K562 (cell line): ENCODE data around the gene ESPN. TPM values are rescaled to one million over a fixed set of nuclear protein-coding genes. Genes with fewer than 3 reads are reported as not detected.

ENCODE experiments used
- ATAC-seq: fragments of 200-7000 bp; cut with Tn5 transposase; 3 replicates; pipeline ENCODE4 v1.9.1; 2020; ENCODE audit warnings: moderate library complexity
- BruUV-seq: library from RNA; stranded (reverse); fragments of 400-500 nt; replicated peaks from 2 replicates; lab custom pipeline; 2021; lab: Mats Ljungman, UMichigan
- CTCF ChIA-PET: fragments of 300-600 bp; formaldehyde crosslinking; extraction: SDS; loops from one replicate; lab custom pipeline; 2021; ENCODE audit warnings: low intra/inter-chr PET ratio; lab: Yijun Ruan, JAX
- POLR2A ChIA-PET: fragments of 300-600, 350-650 bp; sonication (Branson Sonifier 250); formaldehyde crosslinking; extraction: SDS; loops from one replicate; lab custom pipeline; 2021; ENCODE audit warnings: antibody characterized with exemption, inconsistent platforms; lab: Yijun Ruan, JAX
- DNase-seq, 4 experiments: peaks; one replicate each; pipeline versions ENCODE4 v3.0.0 to v3.0.0-alpha.2; 2011 to 2018; ENCODE audit warnings: low spot score in 3 of 4, mixed read lengths in 3 of 4; ENCODE audit errors: extremely low read depth in 1 of 4
- FAIRE-seq: peaks from 2 replicates; lab custom pipeline; 2011; peaks lifted over from hg19 to GRCh38; lab: Jason Lieb, UNC
- H2AFZ ChIP-seq: 2 replicates; pipeline ENCODE4 v1.6.0; 2011; ENCODE audit warnings: low read depth, low read length, control low read depth, inconsistent platforms
- H3K27ac ChIP-seq: fragments of 200-600 bp; 3 replicates; pipeline ENCODE4 v1.8.0; 2011; ENCODE audit warnings: low read depth, mild to moderate bottlenecking, control low read depth, inconsistent platforms, low read length, moderate library complexity, mixed read lengths; ENCODE audit errors: extremely low read depth
- H3K27me3 ChIP-seq, 2 experiments: fragments of 300-600 bp in 1 of 2; 2 replicates in 1 of 2; 3 replicates in 1 of 2; pipeline versions ENCODE4 v1.6.0 to v1.8.0; 2011; ENCODE audit warnings: inconsistent platforms in 2 of 2, low read length in 2 of 2, mild to moderate bottlenecking in 1 of 2, mixed read lengths in 1 of 2, moderate library complexity in 1 of 2; ENCODE audit not compliant: control insufficient read depth in 2 of 2, insufficient read depth in 2 of 2
- H3K36me3 ChIP-seq: fragments of 300-600 bp; 3 replicates; pipeline ENCODE4 v1.8.0; 2011; ENCODE audit warnings: mild to moderate bottlenecking, low read length, inconsistent platforms; ENCODE audit not compliant: control insufficient read depth, insufficient read depth
- H3K4me1 ChIP-seq, 2 experiments: fragments of 200-600 bp in 1 of 2; replicated peaks in 1 of 2; 2 replicates in 1 of 2; 3 replicates in 1 of 2; pipeline versions ENCODE4 v1.5.1 to v1.8.0; 2011; ENCODE audit warnings: inconsistent platforms in 2 of 2, low read length in 2 of 2, mild to moderate bottlenecking in 1 of 2, mixed read lengths in 1 of 2, moderate library complexity in 1 of 2; ENCODE audit not compliant: control insufficient read depth in 2 of 2, insufficient read depth in 2 of 2
- H3K4me2 ChIP-seq: 2 replicates; pipeline ENCODE4 v1.6.1; 2011; ENCODE audit warnings: low read length, control low read depth, inconsistent platforms, mixed read lengths; ENCODE audit not compliant: insufficient read depth
- H3K4me3 ChIP-seq: fragments of 200-600 bp; sonication (generic), shearing (Covaris generic); 2 replicates; pipeline ENCODE4 v1.5.1; 2016; ENCODE audit warnings: control low read depth, inconsistent platforms
- H3K79me2 ChIP-seq: fragments of 200-600 bp; 3 replicates; pipeline ENCODE4 v1.8.0; 2011; ENCODE audit warnings: low read length, inconsistent platforms; ENCODE audit not compliant: control insufficient read depth, insufficient read depth
- H3K9ac ChIP-seq, 2 experiments: 2 replicates each; pipeline versions ENCODE4 v1.6.0 to v1.6.1; 2011; ENCODE audit warnings: low read depth in 2 of 2, low read length in 2 of 2, control low read depth in 1 of 2, inconsistent platforms in 1 of 2, mild to moderate bottlenecking in 1 of 2, mixed read lengths in 1 of 2; ENCODE audit not compliant: insufficient read depth in 1 of 2
- H3K9me1 ChIP-seq: one replicate; pipeline ENCODE4 v1.6.0; 2011; ENCODE audit warnings: inconsistent platforms, mild to moderate bottlenecking, low read length, moderate library complexity; ENCODE audit not compliant: control insufficient read depth, insufficient read depth
- H3K9me3 ChIP-seq: replicated peaks from 2 replicates; pipeline ENCODE4 v1.5.1; 2011; ENCODE audit warnings: low read depth, low read length, inconsistent platforms; ENCODE audit not compliant: control insufficient read depth, insufficient read depth
- H4K20me1 ChIP-seq: replicated peaks from 2 replicates; pipeline ENCODE4 v1.6.1; 2011; ENCODE audit warnings: low read length, inconsistent platforms, mixed read lengths; ENCODE audit not compliant: control insufficient read depth, insufficient read depth
- DDX20 ChIP-seq: fragments of 450-650 bp; IDR thresholded peaks from 2 replicates; pipeline ENCODE4 v1.6.1; 2016; ENCODE audit warnings: missing genetic modification characterization, low read depth, mild to moderate bottlenecking, missing compliant biosample characterization, moderate library complexity
- E2F3 ChIP-seq: fragments of 250-450 bp; sonication (Bioruptor Pico); IDR thresholded peaks from 2 replicates; pipeline ENCODE4 v1.4.0; 2020; ENCODE audit warnings: mild to moderate bottlenecking
- KDM4B ChIP-seq, 2 experiments: fragments of 450-650 bp in 1 of 2; sonication (generic) in 1 of 2; IDR thresholded peaks; 2 replicates each; pipeline ENCODE4 v1.6.1; 2016 to 2017; ENCODE audit warnings: borderline replicate concordance in 2 of 2, antibody characterized with exemption in 1 of 2, low read depth in 1 of 2, mild to moderate bottlenecking in 1 of 2
- KLF1 ChIP-seq: fragments of 450-650 bp; IDR thresholded peaks from 2 replicates; pipeline ENCODE4 v1.6.1; 2016; ENCODE audit warnings: missing genetic modification characterization, missing compliant biosample characterization
- NFIX ChIP-seq: fragments of 250-450 bp; sonication (Bioruptor Pico); IDR thresholded peaks from 2 replicates; pipeline ENCODE4 v1.4.0; 2020; ENCODE audit warnings: low read depth, mild to moderate bottlenecking, moderate library complexity
- PBX2 ChIP-seq, 2 experiments: IDR thresholded peaks in 1 of 2; conservative IDR thresholded peaks in 1 of 2; 2 replicates each; pipeline ENCODE4 v1.6.1; 2016; ENCODE audit warnings: low read depth in 2 of 2, mild to moderate bottlenecking in 1 of 2, missing compliant biosample characterization in 1 of 2, missing genetic modification characterization in 1 of 2, moderate library complexity in 1 of 2
- ZFP30 ChIP-seq: fragments of 250-450 bp; sonication (Bioruptor Pico); IDR thresholded peaks from 2 replicates; pipeline ENCODE4 v1.8.0; 2022; ENCODE audit warnings: moderate library complexity, mild to moderate bottlenecking, inconsistent platforms, borderline replicate concordance
- ZFP91 ChIP-seq: sonication (generic); formaldehyde crosslinking; IDR thresholded peaks from 2 replicates; pipeline ENCODE4 v1.8.0; 2022; ENCODE audit warnings: mild to moderate bottlenecking, missing genetic modification reagents
- ZMIZ1 ChIP-seq, 2 experiments: fragments of 150-350 bp in 1 of 2; IDR thresholded peaks; 2 replicates each; pipeline ENCODE4 v1.6.1; 2012 to 2016; ENCODE audit warnings: low read depth in 2 of 2, low read length in 2 of 2, mild to moderate bottlenecking in 1 of 2, moderate library complexity in 1 of 2
- ZNF324 ChIP-seq: fragments of 250-450 bp; sonication (Bioruptor Pico); IDR thresholded peaks from 2 replicates; pipeline ENCODE4 v1.4.0; 2020; ENCODE audit warnings: mild to moderate bottlenecking
- ZNF707 ChIP-seq: fragments of 250-450 bp; sonication (Bioruptor Pico); conservative IDR thresholded peaks from 2 replicates; pipeline ENCODE4 v1.8.0; 2022; ENCODE audit warnings: inconsistent platforms, mild to moderate bottlenecking, moderate library complexity
- whole genome bisulfite sequencing: fragments of 100-300 bp; shearing (Covaris generic); methylation state at CpG from one replicate; pipeline ENCODE4 v1.1.6; 2016; ENCODE audit warnings: low coverage, mixed read lengths; ENCODE audit not compliant: insufficient coverage; ENCODE audit errors: missing lambda C conversion rate; 5-methylcytosine and 5-hydroxymethylcytosine counted together
- in situ Hi-C: fragments of 300-500 bp; cut with MboI; formaldehyde crosslinking; loops from 4 replicates; pipeline ENCODE4 v1.15.0; 2018; ENCODE audit warnings: inconsistent platforms, mixed read lengths
- intact Hi-C: fragments of 100-400 bp; cut with micrococcal nuclease; formaldehyde crosslinking; loops from 2 replicates; pipeline ENCODE4 v1.14.2; 2022
- polyA plus RNA-seq, 8 experiments: library from polyadenylated mRNA; depleted of rRNA in 4 of 8; stranded (reverse) in 5 of 8; unstranded in 3 of 8; fragments of >200 nt; fragmentation: Nextera tagmentation in 2 of 8; fragmentation: Illumina TruSeq in 1 of 8; extraction: Ambion mirVana in 2 of 8; extraction: Trizol in 1 of 8; gene quantifications; 2 replicates each; pipeline versions ENCODE4 v1.2.1 to v1.2.3, GENCODE V29; 2011 to 2014; ENCODE audit warnings: inconsistent platforms in 1 of 8, missing spikeins in 1 of 8
- total RNA-seq, 7 experiments: library from RNA; depleted of rRNA in 6 of 7; stranded (reverse); fragments of >200 nt in 6 of 7; fragmentation: Illumina TruSeq in 2 of 7; extraction: Trizol in 2 of 7; gene quantifications; 2 replicates each; pipeline versions ENCODE4 v1.2.1 to v1.2.3, GENCODE V29; 2011 to 2021; ENCODE audit warnings: low replicate concordance in 1 of 7

ESPN gene
- total and polyA plus RNA-seq, 9 of the 15 experiments (the other 6 are each of a cell fraction or from before 2014, with no cell fraction given) = 0.07 to 1.2 (median 0.45) TPM; not detected in 3

- TF ChIP-seq DDX20 (tag) (no peak), ZFP91 (no peak), KDM4B (IDR thresholded peaks at IDR 0.05; ENCODE audit: borderline replicate concordance in 2 of 2, low read depth in 1 of 2) (no peak), ZNF324 (no peak), E2F3 (CRISPR knock-in tag) (no peak)
Measured at GRCh38 chr1:6412896-6413295, 11.7 kb upstream of the ESPN start (continued).

GRCh38 chr1:6414443-6414844, 10.1 kb upstream of the ESPN start:
- Histone ChIP-seq H2AFZ (no peak overlapping the region), H3K27ac (no peak overlapping the region), H4K20me1 (peaks cover 5% of the 10 kb centered on the region; the same call in 1 of the 2 replicates), H3K4me3 (no peak overlapping the region), H3K4me2 (peak overlapping the region; percentile 16; the same call in 1 of the 2 replicates), H3K79me2 (no peaks in the 10 kb centered on the region), H3K9ac (peak overlapping the region in 1 of 2 experiments; percentile 1; a peak in 1 of 4 replicates), H3K4me1 (peaks cover 0 to 15% of the 10 kb centered on the region in 2 experiments; a peak in 2 of 5 replicates), H3K9me3 (no peaks in the 10 kb centered on the region), H3K9me1 (no peaks in the 10 kb centered on the region), H3K36me3 (no peaks in the 10 kb centered on the region), H3K27me3 (peaks cover 53 to 84% of the 10 kb centered on the region in 2 experiments)
- CTCF ChIA-PET = interaction anchor here (0.6 kb wide), 1 partner anchor 355 kb away, joined by 4 read pairs; no protein-coding TSS in a partner anchor
- FAIRE-seq = peak; percentile 84
- WGBS = under 1% methylated on average over 15 of the region's 15 CpGs
- POLR2A ChIA-PET = interaction anchor here (0.8 to 1.9 kb wide), 6 partner anchors 9 to 130 kb away, joined by 3 to 8 read pairs (median 4); no protein-coding TSS in a partner anchor
- in situ Hi-C loops (loop anchor here (5.0 kb wide), 1 partner anchor 58 kb away; no protein-coding TSS in a partner anchor), intact Hi-C loops (no loop called here)
- no TSS peak for BruUV-seq
- ATAC-seq = peak; percentile 95
- DNase-seq = peak; percentile 78 to 85 (median 81)
- TF ChIP-seq NFIX (CRISPR knock-in tag) = no peak
- no peak for TF ChIP-seq ZMIZ1 (IDR thresholded peaks at IDR 0.05; ENCODE audit: low read depth in 2 of 2, low read length in 2 of 2)
- no peak for TF ChIP-seq KLF1 (tag)
- TF ChIP-seq ZNF707 = no peak
- TF ChIP-seq PBX2 (CRISPR knock-in tag; IDR thresholded peaks at IDR 0.05; ENCODE audit: low read depth) = no peak
- TF ChIP-seq PBX2 (tag; conservative IDR thresholded peaks at IDR 0.05; ENCODE audit: low read depth) = no peak
- no peak for TF ChIP-seq ZFP30 (CRISPR knock-in tag)
